HG03175 (cell line): ENCODE data around the gene PTPN5.

Experiments
- ATAC-seq: cut with Tn5 transposase; IDR thresholded peaks from one replicate; pipeline ENCODE4 v1.9.1; 2021; ENCODE audit warnings: mild to moderate bottlenecking, moderate library complexity; ENCODE audit not compliant: unreplicated experiment

Gene PTPN5

GRCh38 chr11:18773681-18774080 is 17.9 kb downstream of the PTPN5 start:
- no peak for ATAC-seq

GRCh38 chr11:18773104-18773503 is 18.5 kb downstream of the PTPN5 start:
- ATAC-seq: no peak

DNA sequence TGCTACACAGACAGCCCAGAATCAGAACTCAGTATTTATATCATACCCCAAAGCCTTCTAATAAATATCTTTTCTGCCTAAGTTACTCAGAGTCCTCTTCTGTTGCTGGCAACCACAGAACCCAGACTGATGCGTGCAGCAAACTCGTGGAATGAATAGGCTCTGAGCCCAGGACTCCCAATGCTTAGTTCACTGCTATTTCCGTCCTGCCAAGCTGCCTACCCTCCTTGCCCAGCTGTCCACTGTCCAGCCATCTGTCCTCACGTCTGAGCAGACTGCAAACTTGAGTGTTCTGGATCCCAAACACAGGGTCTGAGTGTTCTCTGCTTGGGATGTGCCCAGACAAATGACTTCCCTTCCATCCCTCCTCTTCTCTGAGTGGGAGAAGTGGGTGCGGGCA is 19.4 kb downstream of the PTPN5 start:
- no peak for ATAC-seq

GRCh38 chr11:18771266-18772035 is 20.1 kb downstream of the PTPN5 start:
- no peak for ATAC-seq

DNA sequence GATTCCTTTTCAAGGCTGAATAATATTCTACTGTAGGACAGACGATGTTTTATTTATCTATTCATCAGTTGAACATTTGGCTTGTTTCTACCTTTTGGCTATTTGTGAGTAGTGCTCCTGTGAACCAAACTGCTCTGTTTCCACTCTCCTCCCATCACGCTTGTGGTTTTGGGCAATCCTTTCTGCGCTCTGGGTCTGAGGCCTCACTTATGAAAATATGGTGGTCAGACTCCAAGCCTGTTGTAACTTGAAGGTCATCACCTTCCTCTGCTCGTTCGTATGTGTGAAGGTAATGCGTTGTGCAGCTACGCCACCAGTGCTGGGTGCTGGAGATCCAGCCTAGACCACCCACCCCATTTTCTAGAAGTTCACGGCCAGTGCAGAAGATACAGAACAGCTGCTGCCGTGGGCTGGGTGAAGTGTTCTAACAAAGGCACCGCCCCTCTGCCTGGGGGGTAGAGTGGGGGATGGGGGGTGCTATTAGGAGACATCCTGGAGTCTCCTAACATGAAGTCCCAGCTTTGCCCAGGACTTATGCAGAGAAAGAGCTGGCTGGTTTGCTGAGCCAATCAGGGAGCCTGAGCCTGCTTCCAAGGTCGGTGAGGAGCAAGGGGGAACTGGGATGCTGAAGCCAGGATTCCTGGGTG is 21.0 kb downstream of the PTPN5 start:
- peak; percentile 26 for ATAC-seq

- peak; percentile 69 for ATAC-seq
These were observed 21.7 kb downstream of the PTPN5 start for GRCh38 chr11:18769802-18770456.

GRCh38 chr11:18768978-18769377 is 22.6 kb downstream of the PTPN5 start:
- ATAC-seq: no peak

DNA sequence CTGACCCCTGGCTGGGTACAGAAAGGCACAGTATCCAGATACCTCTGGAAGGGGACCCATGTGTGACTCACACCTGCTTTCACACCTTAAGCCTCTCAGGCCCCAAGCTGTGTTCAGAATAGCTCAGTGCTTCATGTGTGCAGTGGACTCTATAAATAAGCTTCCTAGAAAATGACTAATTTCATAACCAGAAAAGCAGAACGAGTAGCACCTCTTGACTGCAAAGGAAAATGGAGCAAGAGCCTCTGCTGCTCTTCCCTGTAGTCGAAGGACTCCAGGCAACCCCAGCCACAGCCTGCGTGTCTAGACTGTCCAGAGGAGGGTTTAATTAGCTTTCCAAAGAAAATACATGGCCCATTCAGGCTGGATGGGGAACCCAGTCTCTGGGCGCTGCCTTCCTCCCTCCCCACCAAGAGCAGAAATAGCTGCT is 23.1 kb downstream of the PTPN5 start:
- ATAC-seq: peak; percentile 84

GRCh38 chr11:18766015-18766414 is 25.6 kb downstream of the PTPN5 start:
- no peak for ATAC-seq

- ATAC-seq: no peak
These were observed 26.0 kb downstream of the PTPN5 start for GRCh38 chr11:18765554-18765953.

- ATAC-seq: no peak
These were observed 29.9 kb downstream of the PTPN5 start for GRCh38 chr11:18761741-18762140.

GRCh38 chr11:18761144-18761543 is 30.5 kb downstream of the PTPN5 start:
- no peak for ATAC-seq

GRCh38 chr11:18757811-18758210 is 33.8 kb downstream of the PTPN5 start:
- no peak for ATAC-seq

- no peak for ATAC-seq
These were observed 34.7 kb downstream of the PTPN5 start for GRCh38 chr11:18756889-18757288.

- ATAC-seq: no peak
These were observed 37.3 kb downstream of the PTPN5 start for GRCh38 chr11:18754308-18754707.

DNA sequence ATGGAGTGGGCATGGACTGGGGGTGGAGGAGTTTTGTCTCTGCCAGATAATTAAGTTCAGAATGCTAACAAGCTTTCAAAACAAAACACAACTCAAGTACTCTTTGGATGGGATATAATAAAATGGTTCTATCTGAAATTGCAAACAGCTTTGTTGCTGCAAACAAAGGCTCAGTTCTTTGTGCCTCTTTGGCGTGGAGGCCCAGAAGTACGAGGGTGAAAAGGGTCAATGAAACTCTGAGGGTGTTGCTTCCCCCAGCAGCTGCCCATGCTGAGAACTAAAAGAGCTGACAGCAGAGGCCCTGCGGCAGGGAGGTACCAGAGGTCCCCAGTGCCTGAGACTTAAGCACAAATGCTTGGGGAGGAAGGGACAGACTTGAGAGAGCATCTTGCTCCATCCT is 39.1 kb downstream of the PTPN5 start:
- no peak for ATAC-seq

DNA sequence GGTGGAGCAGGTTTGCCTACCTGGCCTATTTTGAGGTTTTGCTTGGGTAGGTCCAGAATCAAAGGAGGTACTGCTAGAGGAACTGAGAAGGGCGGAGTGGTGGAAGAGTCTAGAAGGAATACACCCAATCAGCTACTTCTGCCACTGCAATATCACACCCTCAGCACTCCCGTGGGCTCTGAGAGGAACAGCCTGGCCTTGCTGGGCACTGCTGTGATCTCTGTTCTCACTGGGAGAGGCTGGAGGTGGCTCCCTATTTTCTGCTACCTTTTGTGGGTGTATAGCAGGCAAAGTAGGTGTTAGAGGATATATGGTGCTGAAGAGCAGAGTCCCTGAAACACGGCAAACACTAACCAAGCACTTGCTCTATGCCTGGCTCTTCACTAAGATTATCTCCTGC is 40.7 kb downstream of the PTPN5 start:
- ATAC-seq: no peak

GRCh38 chr11:18749681-18750319 is 41.8 kb downstream of the PTPN5 start:
- no peak for ATAC-seq

DNA sequence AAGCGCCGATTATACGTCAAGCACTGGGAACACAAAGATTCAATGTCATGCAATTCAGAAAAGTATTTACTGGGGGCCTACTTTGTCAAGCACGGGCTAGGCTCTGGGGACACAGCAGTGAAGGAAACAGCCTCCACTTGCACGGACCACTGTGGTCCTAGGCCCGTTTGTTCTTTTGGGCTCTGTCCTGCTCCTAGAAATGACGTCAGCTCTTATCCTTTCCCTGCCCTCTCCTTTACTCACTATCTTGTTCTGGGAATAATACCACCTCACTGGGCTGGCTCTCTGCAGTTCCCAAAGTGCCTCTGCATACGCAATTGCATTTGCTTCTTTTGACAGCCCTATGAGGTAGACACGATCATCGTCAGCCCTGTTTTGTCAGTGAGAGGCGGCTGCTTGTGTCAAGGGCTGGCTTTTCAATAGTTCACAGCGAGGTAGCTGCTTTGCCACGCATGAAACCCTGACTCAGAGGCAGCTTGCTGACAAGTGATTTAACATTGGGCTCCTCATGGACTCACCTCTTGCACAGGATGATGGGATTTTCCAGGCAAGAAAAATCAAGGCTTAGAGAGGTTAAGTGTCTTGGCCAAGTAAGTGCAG is 42.7 kb downstream of the PTPN5 start:
- ATAC-seq: no peak

DNA sequence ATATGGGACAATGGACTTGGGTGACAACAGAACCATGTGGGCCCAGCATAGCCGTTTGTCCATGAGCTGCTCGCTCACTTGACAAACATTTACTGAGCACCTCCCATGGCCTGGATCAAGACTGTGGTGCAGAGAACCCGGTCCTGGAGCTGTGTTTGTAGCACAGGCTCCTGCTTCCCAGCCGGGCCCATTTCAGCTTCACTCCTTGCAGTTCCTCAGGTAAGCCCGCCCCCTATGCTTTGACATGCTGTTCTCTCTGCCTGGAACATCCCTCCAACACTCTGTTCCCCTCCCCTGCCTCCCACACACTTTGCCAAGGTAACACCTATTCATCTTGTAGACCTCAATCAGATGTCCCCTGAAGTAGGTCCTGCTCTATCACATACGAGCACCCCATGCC is 46.3 kb downstream of the PTPN5 start:
- no peak for ATAC-seq

GRCh38 chr11:18743900-18744514 is 47.6 kb downstream of the PTPN5 start:
- no peak for ATAC-seq
